GM18499 (cell line): ENCODE measurements around the gene MAP4K3.

Experiments
- ATAC-seq: cut with Tn5 transposase; IDR thresholded peaks from one replicate; pipeline ENCODE4 v1.9.1; 2021; ENCODE audit warnings: moderate number of reproducible peaks; ENCODE audit not compliant: insufficient read depth, unreplicated experiment

MAP4K3 gene

GRCh38 chr2:39436592-39437521, at the start of gene MAP4K3:
Gene MAP4K3 (minus strand): TSS chr2:39437285. CDS start chr2:39436987, 298 bp downstream.
- peak; percentile 39 for ATAC-seq

DNA sequence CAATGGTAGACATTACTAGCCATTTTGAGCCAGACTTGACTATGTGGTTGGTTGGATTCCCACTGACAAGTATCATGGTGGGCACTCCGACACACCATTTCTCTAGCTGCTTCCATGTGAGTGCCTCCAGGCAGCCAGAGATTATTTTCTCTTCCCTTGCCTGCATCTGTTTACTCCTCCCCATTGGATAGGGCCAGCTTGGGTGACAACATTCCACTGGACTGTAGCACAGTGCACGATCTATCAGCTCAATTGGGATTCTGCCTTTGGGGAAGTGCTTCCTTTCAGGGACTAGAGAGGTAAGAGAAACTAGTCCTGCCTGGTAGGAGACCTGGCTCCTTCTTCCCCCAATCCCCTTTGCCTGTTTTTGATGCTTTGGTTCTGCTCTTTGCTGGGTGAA, 49.0 kb upstream of the MAP4K3 start:
- no peak for ATAC-seq

GRCh38 chr2:39484620-39485495, 47.8 kb upstream of the MAP4K3 start:
- no peak for ATAC-seq

- ATAC-seq, result no peak
Measured at GRCh38 chr2:39484206-39484605, 47.1 kb upstream of the MAP4K3 start.

- ATAC-seq, result no peak
Measured at GRCh38 chr2:39483534-39483933, 46.4 kb upstream of the MAP4K3 start.

- no peak for ATAC-seq
Measured at GRCh38 chr2:39481611-39482010, 44.5 kb upstream of the MAP4K3 start.

GRCh38 chr2:39479696-39480095, 42.6 kb upstream of the MAP4K3 start:
- no peak for ATAC-seq

DNA sequence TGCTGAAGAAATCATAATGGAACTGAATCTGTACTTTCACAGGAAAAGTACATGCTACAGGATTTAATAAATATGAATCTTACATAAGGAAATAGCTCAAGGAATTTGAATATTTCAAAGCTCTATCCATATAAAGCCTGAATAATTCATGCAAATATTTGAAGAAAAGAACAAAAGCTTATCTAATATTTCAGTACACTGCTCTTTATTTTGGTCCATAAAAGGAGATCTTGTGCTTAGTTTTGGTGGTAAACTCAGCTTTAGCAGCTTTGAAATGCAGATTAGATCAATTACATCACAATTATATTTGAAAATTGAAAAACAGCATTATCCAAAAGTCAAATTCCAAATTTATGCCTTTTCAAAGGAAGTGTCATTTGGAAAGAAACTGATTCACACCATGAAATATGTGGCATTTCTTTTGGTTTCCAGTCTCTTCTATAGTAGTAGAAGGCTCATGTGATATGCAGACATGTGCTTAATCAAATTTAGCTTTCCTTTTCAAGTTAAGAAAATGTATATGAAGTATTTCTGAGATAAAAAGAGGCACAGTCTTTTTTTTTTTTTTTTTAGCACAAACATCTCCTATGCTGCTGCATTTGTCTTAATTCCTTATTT, 42.1 kb upstream of the MAP4K3 start:
- no peak for ATAC-seq

DNA sequence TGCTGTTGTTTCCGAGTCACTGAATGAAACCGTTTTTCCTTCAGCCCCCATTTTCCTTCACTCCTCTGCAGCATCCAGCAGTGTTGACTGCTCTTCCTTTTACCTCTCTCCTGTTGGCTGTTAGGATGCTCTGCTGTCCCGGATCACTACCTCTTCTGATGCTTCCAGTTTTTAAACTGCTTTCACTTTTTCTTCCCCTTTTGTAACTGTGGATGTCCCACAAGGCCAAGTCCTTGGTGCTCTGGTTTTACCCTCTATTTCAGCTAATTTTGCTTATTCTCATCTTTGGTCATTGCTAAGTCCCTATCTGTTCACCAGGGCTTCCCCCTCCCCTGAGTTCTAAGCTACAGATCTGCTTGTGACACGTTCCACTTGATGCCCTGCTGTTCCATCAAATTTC, 39.4 kb upstream of the MAP4K3 start:
- ATAC-seq, result peak; percentile 95

DNA sequence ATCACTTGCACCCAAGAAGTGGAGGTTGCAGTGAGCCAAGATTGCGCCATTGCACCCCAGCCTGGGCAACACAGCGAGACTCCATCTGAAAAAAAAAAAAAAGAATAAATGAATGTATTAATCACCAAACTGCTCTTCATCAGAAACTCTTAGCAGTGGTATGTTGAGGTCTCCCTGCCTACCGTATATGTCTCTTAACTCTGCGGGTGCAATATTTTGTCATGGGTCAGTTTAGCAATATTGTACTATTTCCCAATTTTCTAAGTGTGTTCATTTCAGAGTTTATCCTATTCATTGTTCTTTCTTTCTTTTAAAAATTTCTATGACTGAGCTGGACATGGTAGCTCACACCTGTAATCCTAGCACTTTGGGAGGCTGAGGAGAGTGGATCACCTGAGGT, 37.9 kb upstream of the MAP4K3 start:
- no peak for ATAC-seq

- peak; percentile 53 for ATAC-seq
Measured at GRCh38 chr2:39470580-39470979, 33.5 kb upstream of the MAP4K3 start.

DNA sequence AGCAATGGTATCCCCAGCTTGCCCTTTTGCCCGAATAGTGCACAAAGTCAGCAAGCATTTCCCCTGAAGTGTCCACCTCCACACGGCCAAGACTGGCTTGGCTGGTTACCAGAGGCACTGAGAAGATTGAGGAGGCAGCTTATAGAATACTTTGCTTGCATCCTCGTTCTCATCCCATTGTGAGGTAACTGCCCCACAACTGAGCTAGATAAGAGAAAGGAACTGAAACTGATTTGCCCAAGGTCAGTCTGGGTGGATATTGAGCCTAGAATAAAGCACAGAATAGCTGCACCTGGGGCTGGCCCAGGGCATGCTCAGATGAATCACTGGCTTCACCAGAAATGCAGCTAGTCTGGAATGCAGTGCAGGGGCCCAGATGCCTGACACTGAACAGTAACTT, 32.7 kb upstream of the MAP4K3 start:
- ATAC-seq, result peak; percentile 65

DNA sequence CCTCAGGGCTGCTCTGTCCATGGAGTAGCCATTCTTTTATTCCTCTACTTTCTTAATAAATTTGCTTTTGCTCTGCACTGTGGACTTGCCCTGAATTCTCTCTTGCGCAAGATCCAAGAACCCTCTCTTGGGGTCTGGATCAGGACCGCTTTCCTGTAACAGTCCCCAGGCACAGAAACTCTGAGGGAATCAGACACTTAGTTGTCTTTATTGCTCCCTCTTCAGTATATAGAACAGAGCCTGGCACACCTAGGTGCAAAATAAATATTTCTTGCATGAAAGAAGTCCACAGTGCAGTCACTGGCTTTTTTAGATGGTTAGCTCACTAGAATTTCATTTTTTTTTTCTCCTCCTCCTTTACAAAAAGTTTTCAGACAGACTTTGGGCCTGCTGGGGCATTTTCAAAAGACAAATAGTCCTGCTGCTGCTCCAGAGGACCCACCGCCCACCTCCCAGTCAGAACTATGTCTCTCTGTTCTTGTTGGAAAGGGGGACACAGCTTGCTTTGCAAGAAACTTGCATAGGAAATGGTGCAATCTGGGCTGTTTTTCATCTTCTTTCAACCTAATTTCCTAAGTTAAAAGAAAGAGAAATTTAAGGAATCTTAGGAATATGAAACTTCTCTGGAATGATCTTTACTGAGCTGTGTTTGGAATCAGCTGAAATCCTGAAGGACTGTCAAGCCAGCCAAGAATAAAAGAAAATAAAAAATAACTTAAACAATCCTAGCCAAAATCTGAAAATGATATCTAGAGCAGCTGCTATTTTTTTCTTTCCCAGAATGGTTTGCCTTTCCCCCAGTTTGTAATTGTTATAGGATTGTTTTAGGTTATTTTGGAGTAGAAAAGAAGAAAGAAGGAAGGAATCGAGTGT, 31.7 kb upstream of the MAP4K3 start:
- no peak for ATAC-seq

DNA sequence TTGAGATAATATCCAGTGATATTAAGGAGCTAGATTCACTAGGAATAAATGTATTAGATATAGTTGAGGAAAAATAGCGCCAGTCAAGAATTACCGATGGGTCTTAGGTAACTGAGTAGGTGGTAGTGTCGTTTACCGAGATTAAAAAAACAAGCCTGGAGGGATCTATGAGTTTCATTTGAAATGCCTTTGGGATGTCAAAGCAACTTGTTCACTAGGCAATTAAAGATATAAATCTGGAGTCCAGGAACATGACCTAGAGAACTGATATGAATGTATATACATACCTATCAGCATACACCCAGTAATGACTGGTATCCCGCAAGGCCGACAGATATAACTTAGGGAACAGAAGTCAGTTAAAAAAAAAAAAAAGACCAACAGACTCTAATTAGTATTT, 29.2 kb upstream of the MAP4K3 start:
- no peak for ATAC-seq

- ATAC-seq, result no peak
Measured at GRCh38 chr2:39464864-39465263, 27.8 kb upstream of the MAP4K3 start.

GRCh38 chr2:39455826-39456225, 18.7 kb upstream of the MAP4K3 start:
- ATAC-seq, result no peak

DNA sequence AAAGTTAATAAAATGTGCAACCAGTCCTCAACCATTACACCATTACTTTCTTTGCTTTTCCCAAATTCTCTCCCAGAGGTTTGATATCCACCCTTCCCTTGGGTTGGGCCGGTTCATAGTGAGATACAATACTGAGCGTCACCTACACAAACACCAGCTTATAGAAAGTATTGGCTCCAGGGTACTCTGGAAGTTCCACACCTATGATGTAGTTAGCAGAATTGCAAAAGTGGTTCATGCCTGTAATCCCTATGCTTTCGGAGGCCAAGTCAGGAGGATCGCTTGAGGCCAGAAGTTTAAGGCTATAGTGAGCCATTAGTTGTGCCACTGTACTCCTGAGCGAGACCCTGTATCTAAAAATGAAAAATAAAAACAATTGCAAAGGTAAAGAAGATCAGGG, 15.3 kb upstream of the MAP4K3 start:
- no peak for ATAC-seq

DNA sequence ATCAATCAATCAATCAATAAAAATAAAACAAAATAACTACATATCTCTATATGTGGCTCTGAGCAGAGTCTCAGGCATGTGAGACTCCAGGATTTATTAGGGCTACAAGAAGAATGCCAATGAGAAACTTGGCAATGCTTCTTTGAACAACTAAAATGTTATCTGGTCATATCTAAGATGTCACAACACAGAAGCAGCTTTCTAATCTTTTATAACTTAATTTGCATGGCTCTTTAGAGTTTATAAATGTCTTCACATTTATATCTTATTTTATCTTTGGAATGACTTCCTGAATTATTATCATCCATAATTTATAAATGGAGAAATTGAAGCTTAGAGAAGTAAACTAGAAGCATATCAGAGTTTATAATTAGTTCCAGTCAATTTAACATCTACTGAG, 14.9 kb upstream of the MAP4K3 start:
- no peak for ATAC-seq

DNA sequence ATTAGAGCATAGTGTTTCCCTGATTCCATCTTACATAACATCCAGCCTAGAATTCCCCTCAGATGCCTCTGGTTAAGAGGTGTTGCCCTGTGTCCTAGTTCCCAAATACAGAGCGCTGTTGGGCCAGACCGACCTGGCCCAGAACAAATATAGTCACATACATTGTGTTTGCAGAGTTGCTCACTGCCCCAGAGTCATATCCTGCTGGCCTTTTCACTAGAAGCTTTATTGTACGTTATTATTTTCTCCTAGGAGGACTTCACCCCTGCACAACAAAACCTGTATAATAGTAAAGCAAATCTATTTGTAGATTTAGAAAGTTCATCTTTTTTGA, 11.1 kb upstream of the MAP4K3 start:
- ATAC-seq, result no peak
